HepG2 (cell line): Measurements from ENCODE around the gene RABGAP1L. TPM values are rescaled to one million over a fixed set of nuclear protein-coding genes. Genes with fewer than 3 reads are reported as not detected.

Source experiments
- ATAC-seq: fragments of 200-7000 bp; cut with Tn5 transposase; 3 replicates; pipeline ENCODE4 v1.9.1; 2020; ENCODE audit warnings: mild to moderate bottlenecking, moderate library complexity
- BruUV-seq: library from RNA; stranded (reverse); fragments of 400-500 nt; replicated peaks from 2 replicates; lab custom pipeline; 2021; lab: Mats Ljungman, UMichigan
- CTCF ChIA-PET: fragments of 300-600 bp; formaldehyde crosslinking; extraction: SDS; loops from one replicate; lab custom pipeline; 2021; ENCODE audit warnings: low total read pairs, inconsistent platforms, low intra/inter-chr PET ratio; lab: Yijun Ruan, JAX
- POLR2A ChIA-PET: fragments of 350-600 bp; sonication (Branson Sonifier 250); formaldehyde crosslinking; loops from one replicate; lab custom pipeline; 2020; ENCODE audit warnings: antibody characterized with exemption, inconsistent platforms; lab: Yijun Ruan, JAX
- DNase-seq: peaks from one replicate; pipeline ENCODE4 v3.0.0-alpha.2; 2015; ENCODE audit warnings: low spot score
- FAIRE-seq: peaks from 3 replicates; lab custom pipeline; 2011; peaks lifted over from hg19 to GRCh38; lab: Jason Lieb, UNC
- H2AFZ ChIP-seq: one replicate; pipeline ENCODE4 v1.6.1; 2011; ENCODE audit warnings: low read length, inconsistent platforms
- H3K27ac ChIP-seq: fragments of 300-600 bp; 3 replicates; pipeline ENCODE4 v1.8.0; 2011; ENCODE audit warnings: mixed run types, mild to moderate bottlenecking, mixed read lengths, low read length, inconsistent platforms; ENCODE audit not compliant: insufficient read depth; ENCODE audit errors: extremely low read length
- H3K27me3 ChIP-seq, 2 experiments: fragments of 200-600 bp in 1 of 2; 2 replicates in 1 of 2; 3 replicates in 1 of 2; pipeline versions ENCODE4 v1.6.0 to v1.8.0; 2011; ENCODE audit warnings: low read length in 2 of 2, mild to moderate bottlenecking in 2 of 2, moderate library complexity in 2 of 2, inconsistent platforms in 1 of 2; ENCODE audit not compliant: insufficient read depth in 2 of 2, control insufficient read depth in 1 of 2
- H3K36me3 ChIP-seq, 2 experiments: fragments of 200-600 bp in 1 of 2; replicated peaks in 1 of 2; 2 replicates in 1 of 2; 3 replicates in 1 of 2; pipeline versions ENCODE4 v1.5.1 to v1.8.0; 2011; ENCODE audit warnings: low read length in 2 of 2, inconsistent platforms in 1 of 2; ENCODE audit not compliant: insufficient read depth in 2 of 2, control insufficient read depth in 1 of 2
- H3K4me1 ChIP-seq: 2 replicates; pipeline ENCODE4 v1.5.1; 2012; ENCODE audit warnings: low read length, inconsistent platforms; ENCODE audit not compliant: insufficient read depth
- H3K4me2 ChIP-seq: 2 replicates; pipeline ENCODE4 v1.6.0; 2011; ENCODE audit warnings: low read depth, low read length, inconsistent platforms
- H3K4me3 ChIP-seq, 3 experiments: fragments of 200-600 bp in 1 of 3; sonication (generic), shearing (Covaris generic) in 1 of 3; replicated peaks in 1 of 3; 2 replicates each; pipeline ENCODE4 v1.5.1; 2011 to 2016; ENCODE audit warnings: low read length in 3 of 3, inconsistent platforms in 2 of 3, low read depth in 2 of 3, mild to moderate bottlenecking in 2 of 3, control low read depth in 1 of 3, mixed read lengths in 1 of 3; ENCODE audit not compliant: insufficient read depth in 1 of 3
- H3K79me2 ChIP-seq: one replicate; pipeline ENCODE4 v1.6.1; 2011; ENCODE audit warnings: low read length, inconsistent platforms; ENCODE audit not compliant: insufficient read depth
- H3K9ac ChIP-seq: 2 replicates; pipeline ENCODE4 v1.6.0; 2011; ENCODE audit warnings: mild to moderate bottlenecking, low read depth, low read length, inconsistent platforms; ENCODE audit not compliant: insufficient read depth
- H3K9me3 ChIP-seq: 2 replicates; pipeline ENCODE4 v1.5.1; 2012; ENCODE audit warnings: mild to moderate bottlenecking, low read length
- H4K20me1 ChIP-seq: 2 replicates; pipeline ENCODE4 v1.6.0; 2011; ENCODE audit warnings: inconsistent platforms, mild to moderate bottlenecking, low read length, moderate library complexity; ENCODE audit not compliant: insufficient read depth
- ARID4A ChIP-seq: sonication (generic); formaldehyde crosslinking; IDR thresholded peaks from 2 replicates; pipeline ENCODE4 v1.5.0; 2020; ENCODE audit warnings: mild to moderate bottlenecking, missing genetic modification reagents, borderline replicate concordance
- ELK4 ChIP-seq: sonication (generic); formaldehyde crosslinking; IDR thresholded peaks from 2 replicates; pipeline ENCODE4 v1.9.0; 2021; ENCODE audit warnings: missing genetic modification reagents, borderline replicate concordance
- HCFC1 ChIP-seq: fragments of 150-350 bp; IDR thresholded peaks from 2 replicates; pipeline ENCODE4 v1.6.1; 2014; ENCODE audit warnings: low read depth, low read length
- KLF12 ChIP-seq: sonication (generic); formaldehyde crosslinking; IDR thresholded peaks from 2 replicates; pipeline ENCODE4 v1.4.0; 2020; ENCODE audit warnings: missing genetic modification reagents, borderline replicate concordance
- KLF16 ChIP-seq, 2 experiments: sonication (generic) in 1 of 2; formaldehyde crosslinking in 1 of 2; IDR thresholded peaks; 2 replicates each; pipeline versions ENCODE4 v1.6.1 to v1.8.0; 2016 to 2023; ENCODE audit warnings: missing genetic modification reagents in 2 of 2, missing compliant biosample characterization in 1 of 2
- MAFG ChIP-seq: sonication (generic); formaldehyde crosslinking; IDR thresholded peaks from 2 replicates; pipeline ENCODE4 v1.5.1; 2020; ENCODE audit warnings: mild to moderate bottlenecking, missing genetic modification reagents
- SALL2 ChIP-seq: sonication (generic); formaldehyde crosslinking; IDR thresholded peaks from 2 replicates; pipeline ENCODE4 v1.8.1; 2023; ENCODE audit warnings: mild to moderate bottlenecking, missing genetic modification reagents, inconsistent platforms
- SOX5 ChIP-seq: IDR thresholded peaks from 2 replicates; pipeline ENCODE4 v1.6.1; 2016; ENCODE audit warnings: borderline replicate concordance
- ZBTB7B ChIP-seq: sonication (generic); formaldehyde crosslinking; IDR thresholded peaks from 2 replicates; pipeline ENCODE4 v1.4.0; 2020; ENCODE audit warnings: missing genetic modification reagents
- ZEB1 ChIP-seq: IDR thresholded peaks from 2 replicates; pipeline ENCODE4 v1.6.1; 2012; ENCODE audit warnings: mild to moderate bottlenecking, low read depth, inconsistent platforms; ENCODE audit not compliant: insufficient replicate concordance
- ZNF121 ChIP-seq: sonication (generic); formaldehyde crosslinking; IDR thresholded peaks from 2 replicates; pipeline ENCODE4 v1.5.0; 2020; ENCODE audit warnings: mild to moderate bottlenecking, missing genetic modification reagents
- ZNF33A ChIP-seq: sonication (generic); formaldehyde crosslinking; IDR thresholded peaks from 2 replicates; pipeline ENCODE4 v1.5.1; 2020; ENCODE audit warnings: missing genetic modification reagents, mild to moderate bottlenecking, moderate library complexity, borderline replicate concordance
- ZNF446 ChIP-seq: sonication (generic); formaldehyde crosslinking; IDR thresholded peaks from 2 replicates; pipeline ENCODE4 v1.5.0; 2020; ENCODE audit warnings: mild to moderate bottlenecking, missing genetic modification reagents
- WGBS: methylation state at CpG from one replicate; pipeline ENCODE4 v1.1.6; 2017; ENCODE audit warnings: low lambda C conversion rate; 5-methylcytosine and 5-hydroxymethylcytosine counted together
- in situ Hi-C: cut with HindIII; loops from 2 replicates; pipeline ENCODE4 v1.10.0; 2017; ENCODE audit warnings: low pct_unique_long_range_greater_than_20kb; ENCODE audit not compliant: extremely low pct_ligation_motif_present
- intact Hi-C: fragments of 100-400 bp; cut with micrococcal nuclease; formaldehyde crosslinking; loops from one replicate; pipeline ENCODE4 v1.10.0; 2022; ENCODE audit not compliant: unreplicated experiment
- polyA plus RNA-seq, 8 experiments: library from polyadenylated mRNA; depleted of rRNA in 3 of 8; stranded (reverse) in 7 of 8; unstranded in 1 of 8; fragments of >200 nt; fragmentation: Illumina TruSeq in 4 of 8; extraction: Trizol in 4 of 8; gene quantifications; 2 replicates each; pipeline versions ENCODE4 v1.2.1 to v1.2.3, GENCODE V29; 2011 to 2016; ENCODE audit warnings: low read depth in 4 of 8, missing spikeins in 1 of 8, mixed read lengths in 1 of 8; ENCODE audit not compliant: insufficient read depth in 1 of 8
- total RNA-seq, 5 experiments: library from RNA; depleted of rRNA; stranded (reverse); fragments of >200 nt; fragmentation: Illumina TruSeq; extraction: Trizol; gene quantifications; 2 replicates each; pipeline ENCODE4 v1.2.3, GENCODE V29; 2016; ENCODE audit warnings: low read depth in 1 of 5

The RABGAP1L gene
- total and polyA plus RNA-seq, 2 of the 13 experiments (the other 11 are each of a cell fraction or from before 2014, with no cell fraction given) = 7.9 to 22.6 TPM

GRCh38 chr1:174965362-174966007, 806.2 kb downstream of the RABGAP1L start:
- Histone ChIP-seq H3K79me2 (no peaks in the 10 kb centered on the region), H3K4me1 (peaks cover 36% of the 10 kb centered on the region), H3K36me3 (no peaks in the 10 kb centered on the region), H4K20me1 (no peaks in the 10 kb centered on the region), H3K9ac (no peak overlapping the region), H3K9me3 (no peaks in the 10 kb centered on the region), H3K27ac (peak overlapping the region; percentile 19), H3K27me3 (no peaks in the 10 kb centered on the region), H3K4me2 (no peak overlapping the region), H2AFZ (no peak overlapping the region), H3K4me3 (no peak overlapping the region)
- DNase-seq (no peak), FAIRE-seq (no peak), ATAC-seq (no peak)
- TF ChIP-seq ARID4A (CRISPR knock-in tag) = no peak
- WGBS = 89% methylated on average over 3 of the region's 3 CpGs
- in situ Hi-C loops = no loop called here
- intact Hi-C loops = no loop called here
- POLR2A ChIA-PET = no interaction called here
- CTCF ChIA-PET = no interaction called here
- BruUV-seq = no TSS peak

- Histone ChIP-seq H3K4me2 (no peak overlapping the region), H2AFZ (no peak overlapping the region)
- POLR2A ChIA-PET = no interaction called here
- TF ChIP-seq ZNF33A (CRISPR knock-in tag) (no peak), SALL2 (CRISPR knock-in tag) (no peak), ZEB1 (no peak), ZNF446 (no peak), MAFG (CRISPR knock-in tag) (no peak), HCFC1 (no peak), ZBTB7B (CRISPR knock-in tag) (no peak), KLF12 (CRISPR knock-in tag) (no peak), KLF16 (CRISPR knock-in tag; IDR thresholded peaks at IDR 0.05) (no peak), ELK4 (CRISPR knock-in tag) (no peak), ZNF121 (no peak), SOX5 (CRISPR knock-in tag) (no peak)
Measured at GRCh38 chr1:174966008-174966572, 806.8 kb downstream of the RABGAP1L start.

More at GRCh38 chr1:174966008-174966572, 806.8 kb downstream of the RABGAP1L start:
- Histone ChIP-seq H3K4me1 (peaks cover 36% of the 10 kb centered on the region), H3K27ac (no peak overlapping the region), H3K36me3 (no peaks in the 10 kb centered on the region), H3K79me2 (no peaks in the 10 kb centered on the region), H3K9me3 (no peaks in the 10 kb centered on the region), H4K20me1 (no peaks in the 10 kb centered on the region), H3K27me3 (no peaks in the 10 kb centered on the region), H3K9ac (no peak overlapping the region), H3K4me3 (no peak overlapping the region)
- 96% methylated on average over 1 of the region's 1 CpG for WGBS
- BruUV-seq = no TSS peak
- no peak for FAIRE-seq
- intact Hi-C loops (no loop called here), in situ Hi-C loops (no loop called here)
- CTCF ChIA-PET = no interaction called here
- no peak for DNase-seq
- ATAC-seq = no peak
